Endodermal cell (in vitro differentiated cells): Measurements from ENCODE around the gene PREX1. TPM values are rescaled to one million over a fixed set of nuclear protein-coding genes. Genes with fewer than 3 reads are reported as not detected.
"Not testable (repeated sequence)": the region's sequence is repeated elsewhere in the genome, so short reads cannot be mapped to it uniquely, and the experiment has no call there.

Experiments
- DNase-seq: peaks from one replicate; pipeline ENCODE4 v3.0.0-alpha.2; 2017
- H3K27ac ChIP-seq: 2 replicates; pipeline ENCODE4 v1.5.1; 2013; ENCODE audit warnings: mild to moderate bottlenecking, low read depth, low read length, moderate library complexity
- H3K27me3 ChIP-seq: 2 replicates; pipeline ENCODE4 v1.6.1; 2013; ENCODE audit warnings: mild to moderate bottlenecking, low read length, moderate library complexity; ENCODE audit not compliant: insufficient read depth, control insufficient read depth, poor library complexity, severe bottlenecking
- H3K36me3 ChIP-seq: 2 replicates; pipeline ENCODE4 v1.7.0; 2013; ENCODE audit warnings: mild to moderate bottlenecking, low read length, moderate library complexity; ENCODE audit not compliant: control insufficient read depth, insufficient read depth
- H3K4me1 ChIP-seq: one replicate; pipeline ENCODE4 v1.7.0; 2013; ENCODE audit warnings: low read length; ENCODE audit not compliant: control insufficient read depth, insufficient read depth
- H3K4me3 ChIP-seq: 2 replicates; pipeline ENCODE4 v1.5.1; 2013; ENCODE audit warnings: mild to moderate bottlenecking, low read length, moderate library complexity
- H3K9ac ChIP-seq: 2 replicates; pipeline ENCODE4 v1.6.1; 2013; ENCODE audit warnings: mild to moderate bottlenecking, low read length, moderate library complexity; ENCODE audit not compliant: poor library complexity, severe bottlenecking; ENCODE audit errors: extremely low read depth
- H3K9me3 ChIP-seq: 2 replicates; pipeline ENCODE4 v1.6.1; 2013; ENCODE audit warnings: mild to moderate bottlenecking, low read length, moderate library complexity; ENCODE audit not compliant: control insufficient read depth
- H3K27ac Mint-ChIP-seq: 2 replicates; pipeline ENCODE4 v1.8.0; 2020; ENCODE audit warnings: mixed read lengths
- H3K27me3 Mint-ChIP-seq: 2 replicates; pipeline ENCODE4 v1.8.0; 2021; ENCODE audit warnings: mild to moderate bottlenecking, mixed read lengths; ENCODE audit not compliant: insufficient read depth
- H3K36me3 Mint-ChIP-seq: 2 replicates; pipeline ENCODE4 v1.8.0; 2020; ENCODE audit warnings: low read depth, mixed read lengths
- H3K4me1 Mint-ChIP-seq: 2 replicates; pipeline ENCODE4 v1.8.0; 2020; ENCODE audit warnings: mixed read lengths
- H3K4me3 Mint-ChIP-seq: 2 replicates; pipeline ENCODE4 v1.8.0; 2020; ENCODE audit warnings: mild to moderate bottlenecking, moderate library complexity, mixed read lengths
- H3K9me3 Mint-ChIP-seq: 2 replicates; pipeline ENCODE4 v1.8.0; 2020; ENCODE audit warnings: mild to moderate bottlenecking, mixed read lengths
- CTCF ChIP-seq: fragments of 200-600 bp; sonication (generic); conservative IDR thresholded peaks from 2 replicates; pipeline ENCODE4 v1.5.0; 2021; ENCODE audit warnings: antibody characterized with exemption, mild to moderate bottlenecking
- WGBS, 2 experiments: methylation state at CpG; one replicate each; pipeline versions ENCODE4 v1.1.5 to v1.1.7; 2013; ENCODE audit warnings: missing lambda C conversion rate in 2 of 2, mixed read lengths in 1 of 2; ENCODE audit not compliant: insufficient coverage in 1 of 2, insufficient read length in 1 of 2; 5-methylcytosine and 5-hydroxymethylcytosine counted together
- total RNA-seq, 2 donors: library from RNA; stranded (reverse); fragmentation: NEBNext Ultra II Directional in 1 of 2; extraction: Animal tissue kit (Norgen Biotek cat#: 25700) in 1 of 2; gene quantifications; 2 replicates in 1 of 2; 3 replicates in 1 of 2; pipeline ENCODE4 v1.2.1, GENCODE V29; 2021

PREX1 gene
- total RNA-seq, 2 donors from 2014 or later = 65.3 to 70.5 TPM

- peaks cover 21% of the 10 kb centered on the region for H3K36me3 ChIP-seq
- Mint-ChIP-seq H3K4me1 (peaks cover 13% of the 10 kb centered on the region), H3K4me3 (no peak overlapping the region), H3K36me3 (peaks cover 31% of the 10 kb centered on the region), H3K9me3 (peaks cover 7% of the 10 kb centered on the region), H3K27ac (peak overlapping the region; percentile 34), H3K27me3 (no peaks in the 10 kb centered on the region)
- H3K27me3 ChIP-seq = no peaks in the 10 kb centered on the region
- H3K27ac ChIP-seq = peak overlapping the region; percentile 65
- no peak overlapping the region for H3K4me3 ChIP-seq
- H3K9me3 ChIP-seq = no peaks in the 10 kb centered on the region
- H3K9ac ChIP-seq = no peak overlapping the region
- WGBS, 2 experiments = 92% methylated on average over 13 to 16 of the region's 16 CpGs
- TF ChIP-seq CTCF = no peak
- no peak for DNase-seq
- no peaks in the 10 kb centered on the region for H3K4me1 ChIP-seq
Measured at GRCh38 chr20:48758206-48758820, 69.5 kb downstream of the PREX1 start.

- 100% methylated on average over 3 of the region's 6 CpGs; no CpG with 5 or more reads in 1 of the 2 experiments for WGBS, 2 experiments
- H3K4me1 ChIP-seq = peaks cover 11% of the 10 kb centered on the region
- Mint-ChIP-seq H3K36me3 (peaks cover 28% of the 10 kb centered on the region), H3K4me1 (peaks cover 22% of the 10 kb centered on the region)
- H3K9me3 ChIP-seq, DNase-seq, H3K4me3 Mint-ChIP-seq, H3K27ac ChIP-seq, H3K27me3 ChIP-seq, H3K4me3 ChIP-seq, H3K27me3 Mint-ChIP-seq, H3K9me3 Mint-ChIP-seq, H3K9ac ChIP-seq, H3K27ac Mint-ChIP-seq: not testable (repeated sequence)
- H3K36me3 ChIP-seq = peaks cover 21% of the 10 kb centered on the region
Measured at GRCh38 chr20:48756774-48757173, 71.0 kb downstream of the PREX1 start.

- no peak for TF ChIP-seq CTCF
- Histone ChIP-seq H3K36me3 (peaks cover 30% of the 10 kb centered on the region), H3K27ac (peak overlapping the region; percentile 19), H3K27me3 (no peaks in the 10 kb centered on the region), H3K9me3 (peaks cover 7% of the 10 kb centered on the region), H3K4me3 (no peak overlapping the region), H3K9ac (no peak overlapping the region), H3K4me1 (peaks cover 19% of the 10 kb centered on the region)
- Mint-ChIP-seq H3K36me3 (peaks cover 28% of the 10 kb centered on the region), H3K9me3 (peaks cover 11% of the 10 kb centered on the region), H3K4me1 (peaks cover 35% of the 10 kb centered on the region), H3K27me3 (no peaks in the 10 kb centered on the region), H3K4me3 (no peak overlapping the region), H3K27ac (no peak overlapping the region)
- 84 to 93% methylated on average over 8 of the region's 8 CpGs for WGBS, 2 experiments
- DNase-seq = no peak
Measured at GRCh38 chr20:48754292-48754691, 73.5 kb downstream of the PREX1 start.

DNA sequence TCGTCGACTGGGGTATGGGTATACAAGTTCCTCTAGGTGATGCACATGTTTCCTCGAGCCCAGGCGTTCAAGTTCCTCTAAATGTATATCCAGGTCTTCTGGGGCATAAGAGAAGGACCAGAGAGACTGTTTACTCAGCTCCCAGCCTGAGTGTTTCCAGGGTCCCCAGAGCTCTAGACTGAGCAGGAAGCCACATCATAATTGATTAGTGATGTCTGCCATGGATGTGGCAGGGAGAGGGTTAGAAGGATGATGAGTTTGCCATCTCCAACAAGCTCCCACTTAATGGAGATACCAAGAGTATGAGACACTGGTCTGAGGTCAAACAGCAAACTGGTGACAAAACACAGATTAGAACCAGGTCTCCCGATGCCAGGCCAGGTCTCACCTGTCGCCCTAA, 74.8 kb downstream of the PREX1 start:
- Mint-ChIP-seq H3K4me1 (peaks cover 43% of the 10 kb centered on the region), H3K27ac (peak overlapping the region; percentile 24), H3K4me3 (no peak overlapping the region), H3K27me3 (no peaks in the 10 kb centered on the region), H3K36me3 (peaks cover 28% of the 10 kb centered on the region), H3K9me3 (peaks cover 11% of the 10 kb centered on the region)
- peaks cover 19% of the 10 kb centered on the region for H3K4me1 ChIP-seq
- no peak overlapping the region for H3K4me3 ChIP-seq
- H3K27ac ChIP-seq = no peak overlapping the region
- H3K27me3 ChIP-seq = no peaks in the 10 kb centered on the region
- peaks cover 29% of the 10 kb centered on the region for H3K36me3 ChIP-seq
- TF ChIP-seq CTCF = no peak
- WGBS, 2 experiments = 94% methylated on average over 6 of the region's 6 CpGs
- no peak for DNase-seq
- peaks cover 7% of the 10 kb centered on the region for H3K9me3 ChIP-seq
- no peak overlapping the region for H3K9ac ChIP-seq
